ENCODE data around the gene NPAS1. TPM values are rescaled to one million over a fixed set of nuclear protein-coding genes. Genes with fewer than 3 reads are reported as not detected.

Gene NPAS1
- total RNA-seq, 1 donor: 1.3 TPM

GRCh38 chr19:47013041-47013517 lies 6.6 kb upstream of the NPAS1 start:
- DNase-seq (ENCODE audit: low read depth in 2 of 3, low spot score in 2 of 3): peak in 1 of 3 donors; percentile 39

GRCh38 chr19:47018923-47019322 lies 714 bp upstream of the NPAS1 start:
- DNase-seq (ENCODE audit: low read depth in 2 of 3, low spot score in 2 of 3): no peak

- DNase-seq (ENCODE audit: low read depth in 2 of 3, low spot score in 2 of 3): no peak
Observed at GRCh38 chr19:47020132-47020805, 632 bp downstream of the NPAS1 start.

GRCh38 chr19:47020992-47021496 lies 1.4 kb downstream of the NPAS1 start:
- DNase-seq (ENCODE audit: low read depth in 2 of 3, low spot score in 2 of 3): no peak

GRCh38 chr19:47021536-47022139 lies 2.0 kb downstream of the NPAS1 start:
- no peak for DNase-seq (ENCODE audit: low read depth in 2 of 3, low spot score in 2 of 3)

- no peak for DNase-seq (ENCODE audit: low read depth in 2 of 3, low spot score in 2 of 3)
Observed at GRCh38 chr19:47022140-47022536, 2.5 kb downstream of the NPAS1 start.

- no peak for DNase-seq (ENCODE audit: low read depth in 2 of 3, low spot score in 2 of 3)
Observed at GRCh38 chr19:47022541-47023447, 3.2 kb downstream of the NPAS1 start.

GRCh38 chr19:47023448-47023794 lies 3.8 kb downstream of the NPAS1 start:
- no peak for DNase-seq (ENCODE audit: low read depth in 2 of 3, low spot score in 2 of 3)

- no peak for DNase-seq (ENCODE audit: low read depth in 2 of 3, low spot score in 2 of 3)
Observed at GRCh38 chr19:47024502-47024901, 4.9 kb downstream of the NPAS1 start.

- no peak for DNase-seq (ENCODE audit: low read depth in 2 of 3, low spot score in 2 of 3)
Observed at GRCh38 chr19:47026156-47026555, 6.5 kb downstream of the NPAS1 start.

- no peak for DNase-seq (ENCODE audit: low read depth in 2 of 3, low spot score in 2 of 3)
Observed at GRCh38 chr19:47026889-47027288, 7.3 kb downstream of the NPAS1 start.

- DNase-seq (ENCODE audit: low read depth in 2 of 3, low spot score in 2 of 3): no peak
Observed at GRCh38 chr19:47027586-47028088, 8.0 kb downstream of the NPAS1 start.

- DNase-seq (ENCODE audit: low read depth in 2 of 3, low spot score in 2 of 3): no peak
Observed at GRCh38 chr19:47028195-47028601, 8.6 kb downstream of the NPAS1 start.

- DNase-seq (ENCODE audit: low read depth in 2 of 3, low spot score in 2 of 3): peak in 1 of 3 donors; percentile 57
Observed at GRCh38 chr19:47032171-47032811, 12.7 kb downstream of the NPAS1 start.

GRCh38 chr19:47035127-47036096 lies 15.8 kb downstream of the NPAS1 start:
- DNase-seq (ENCODE audit: low read depth in 2 of 3, low spot score in 2 of 3): peak; percentile 86 to 93 (median 89)

GRCh38 chr19:47036097-47036651 lies 16.5 kb downstream of the NPAS1 start:
- DNase-seq (ENCODE audit: low read depth in 2 of 3, low spot score in 2 of 3): no peak

GRCh38 chr19:47037766-47038165 lies 18.1 kb downstream of the NPAS1 start:
- no peak for DNase-seq (ENCODE audit: low read depth in 2 of 3, low spot score in 2 of 3)

GRCh38 chr19:47039239-47039874 lies 19.7 kb downstream of the NPAS1 start:
- DNase-seq (ENCODE audit: low read depth in 2 of 3, low spot score in 2 of 3): no peak

GRCh38 chr19:47040869-47041268 lies 21.2 kb downstream of the NPAS1 start:
- DNase-seq (ENCODE audit: low read depth in 2 of 3, low spot score in 2 of 3): no peak
